HG03025 (cell line): ENCODE results near the gene SHCBP1L.

Source experiments
- ATAC-seq: cut with Tn5 transposase; IDR thresholded peaks from one replicate; pipeline ENCODE4 v1.9.1; 2021; ENCODE audit warnings: mild to moderate bottlenecking, moderate library complexity; ENCODE audit not compliant: unreplicated experiment, low FRiP score

Gene SHCBP1L

DNA sequence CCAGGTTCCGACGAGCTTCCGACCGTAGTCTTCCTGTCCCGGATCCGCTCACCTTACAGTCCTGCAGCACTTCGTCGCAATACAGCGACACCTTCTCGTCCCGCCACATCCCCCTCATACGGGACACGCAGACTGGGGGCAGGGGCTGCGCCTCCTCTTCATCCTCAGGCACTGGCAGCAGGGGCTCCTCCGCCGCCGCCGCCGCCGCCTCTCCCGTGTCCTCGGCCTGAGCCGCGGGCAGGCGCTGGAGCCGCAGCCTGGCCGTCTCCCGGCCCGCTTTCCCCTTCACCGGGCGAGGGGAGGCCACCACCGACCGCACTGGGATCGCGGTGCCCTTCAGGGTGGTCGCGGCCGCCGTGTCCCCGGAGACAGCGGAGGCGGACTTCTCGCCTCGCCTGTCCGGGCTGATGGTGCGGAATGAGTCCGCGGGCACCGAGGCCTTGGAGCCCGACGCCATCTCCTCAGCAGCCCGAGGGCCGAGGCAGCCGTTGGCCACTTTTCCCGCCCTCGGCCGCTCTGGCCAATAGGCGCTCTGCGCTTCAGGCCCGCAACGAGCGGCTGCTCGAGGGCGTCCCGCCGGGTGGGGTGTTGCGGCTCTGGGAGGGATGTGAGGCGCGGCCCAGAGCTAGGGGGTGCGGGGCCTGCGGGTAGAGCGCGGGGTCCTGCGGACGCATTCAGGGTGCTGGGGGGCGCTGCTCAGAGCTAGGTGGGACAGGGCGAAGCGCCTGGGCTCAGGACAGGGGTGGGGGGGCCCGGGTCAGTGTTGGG lies at the start of gene SHCBP1L:
SHCBP1L (minus strand) TSS at position 490 of the 768 bp plus-strand sequence; CDS start at position 457, 33 bp downstream.
- no peak for ATAC-seq

DNA sequence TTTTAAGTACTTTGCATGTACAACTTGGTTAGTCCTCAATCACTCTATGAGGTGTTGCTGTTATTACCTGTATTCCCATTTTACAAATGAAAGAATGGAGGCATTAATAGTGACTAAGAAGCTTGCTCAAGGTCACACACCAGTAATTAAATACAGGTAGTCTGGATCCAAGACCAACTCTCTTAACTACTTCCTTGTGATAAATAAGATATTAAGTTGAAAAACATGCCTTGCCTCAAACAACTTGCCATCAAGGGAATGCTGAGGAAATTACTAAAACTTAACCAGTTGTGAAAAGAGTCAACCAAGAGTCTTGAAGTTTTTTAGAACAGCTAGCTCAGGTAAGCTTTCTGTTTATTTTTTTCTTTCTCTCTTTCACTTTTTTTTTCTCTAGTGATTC lies 49.3 kb upstream of the SHCBP1L start:
- ATAC-seq = no peak

DNA sequence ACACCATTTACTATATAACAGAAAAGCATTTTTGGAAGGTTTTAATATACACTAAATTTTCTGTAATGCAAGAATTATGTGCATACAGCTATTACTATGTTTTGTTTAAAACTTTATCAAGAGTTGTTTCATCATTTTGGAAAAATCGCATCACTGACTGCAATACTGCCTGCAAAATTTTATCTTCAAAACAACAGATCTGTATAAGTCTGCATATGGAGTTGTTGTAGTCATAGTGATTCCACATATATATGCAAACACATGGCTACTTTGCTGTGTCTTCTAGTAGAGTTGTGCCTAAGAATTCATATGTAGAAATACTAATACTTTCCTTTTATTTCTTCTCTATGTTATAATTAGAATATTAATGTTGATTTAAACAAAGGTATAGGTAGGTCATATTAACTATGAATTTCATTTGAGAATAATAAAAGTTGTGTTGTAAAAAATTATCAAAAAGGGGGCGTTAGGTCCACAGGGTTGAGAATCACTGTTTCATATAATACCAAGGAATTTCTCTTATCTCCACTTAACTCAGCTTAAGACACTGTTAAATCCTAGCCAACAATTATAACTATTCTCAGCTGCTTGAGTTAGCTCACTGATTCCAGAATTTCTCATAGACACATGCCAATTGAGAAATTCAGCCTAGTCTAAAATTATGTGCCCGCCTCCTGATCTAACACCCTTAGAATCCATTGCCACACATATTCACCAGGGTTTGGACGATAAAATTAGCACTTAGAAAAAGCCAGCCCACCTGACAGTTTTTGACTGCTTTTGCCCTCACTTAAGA lies 47.4 kb upstream of the SHCBP1L start:
- no peak for ATAC-seq

DNA sequence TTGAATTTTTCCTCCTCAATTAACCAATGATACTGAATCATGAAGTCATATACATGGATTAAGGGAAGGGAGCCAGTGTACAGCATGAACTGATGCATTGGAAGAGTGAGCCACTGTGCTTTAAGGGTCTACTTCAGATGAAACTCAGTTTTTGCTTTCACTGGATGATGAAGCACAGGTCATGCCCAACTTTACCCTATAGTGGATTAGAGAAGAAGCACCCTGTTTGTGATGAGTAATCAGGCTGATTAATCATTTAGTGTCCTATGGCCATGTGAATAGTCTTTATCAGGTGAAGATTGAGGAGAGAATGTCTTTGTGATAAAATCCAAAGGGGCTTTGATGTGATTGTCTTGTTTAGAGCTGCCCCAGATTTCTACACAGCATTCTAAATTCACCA lies 45.5 kb upstream of the SHCBP1L start:
- no peak for ATAC-seq

DNA sequence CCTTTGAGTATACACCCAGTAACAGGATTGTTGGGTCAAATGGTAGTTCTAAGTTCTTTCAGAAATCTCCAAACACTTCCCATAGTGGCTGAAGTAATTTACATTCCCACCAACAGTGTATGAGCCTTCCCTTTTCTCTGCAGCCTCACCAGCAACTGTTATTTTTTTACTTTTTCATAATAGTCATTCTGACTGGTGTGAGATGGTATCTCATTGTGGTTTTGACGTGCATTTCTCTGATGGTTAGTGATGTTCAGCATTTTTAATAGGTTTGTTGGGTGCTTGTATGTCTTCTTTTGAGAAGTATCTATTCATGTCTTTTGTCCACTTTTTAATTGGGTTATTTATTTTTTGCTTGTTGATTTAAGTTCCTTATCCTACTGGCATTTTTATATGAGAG lies 43.9 kb upstream of the SHCBP1L start:
- no peak for ATAC-seq

DNA sequence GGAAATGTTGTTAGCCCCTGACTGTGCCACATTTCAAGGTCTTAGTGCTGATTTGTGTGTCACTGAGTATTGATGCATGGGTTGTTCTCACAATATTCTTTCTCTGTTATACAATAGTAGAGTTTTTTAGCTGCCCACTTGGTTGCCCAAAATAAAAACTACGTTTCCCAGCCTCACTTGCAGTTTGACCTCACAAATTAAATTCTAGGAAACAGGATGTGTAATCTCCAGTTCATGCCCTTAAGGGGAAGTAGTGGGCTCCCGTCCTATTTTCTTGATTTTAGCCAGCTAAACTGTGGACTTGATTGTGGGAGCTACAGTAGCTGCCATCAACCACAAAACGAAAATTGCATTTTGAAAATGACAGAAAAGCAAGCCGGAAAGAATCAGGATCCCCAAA lies 42.9 kb upstream of the SHCBP1L start:
- no peak for ATAC-seq

DNA sequence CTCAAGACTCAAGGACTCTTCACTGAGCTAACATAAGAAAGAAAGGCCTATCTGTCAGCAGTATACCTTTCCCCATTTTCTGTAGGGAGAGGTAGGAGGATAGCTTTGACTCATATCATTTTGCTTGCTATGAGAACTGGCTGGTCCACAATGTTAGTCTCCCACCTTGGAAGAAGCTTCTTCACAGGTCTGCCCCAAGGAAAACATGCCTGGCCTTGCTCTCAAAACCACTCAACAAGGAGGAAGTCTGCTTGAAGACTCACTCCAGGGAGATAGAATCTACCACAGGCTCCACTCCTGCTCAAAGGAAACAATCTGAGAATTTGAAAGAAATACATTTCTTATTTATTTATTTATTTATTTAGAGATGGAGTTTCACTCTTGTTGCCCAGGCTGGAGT lies 40.8 kb upstream of the SHCBP1L start:
- no peak for ATAC-seq

DNA sequence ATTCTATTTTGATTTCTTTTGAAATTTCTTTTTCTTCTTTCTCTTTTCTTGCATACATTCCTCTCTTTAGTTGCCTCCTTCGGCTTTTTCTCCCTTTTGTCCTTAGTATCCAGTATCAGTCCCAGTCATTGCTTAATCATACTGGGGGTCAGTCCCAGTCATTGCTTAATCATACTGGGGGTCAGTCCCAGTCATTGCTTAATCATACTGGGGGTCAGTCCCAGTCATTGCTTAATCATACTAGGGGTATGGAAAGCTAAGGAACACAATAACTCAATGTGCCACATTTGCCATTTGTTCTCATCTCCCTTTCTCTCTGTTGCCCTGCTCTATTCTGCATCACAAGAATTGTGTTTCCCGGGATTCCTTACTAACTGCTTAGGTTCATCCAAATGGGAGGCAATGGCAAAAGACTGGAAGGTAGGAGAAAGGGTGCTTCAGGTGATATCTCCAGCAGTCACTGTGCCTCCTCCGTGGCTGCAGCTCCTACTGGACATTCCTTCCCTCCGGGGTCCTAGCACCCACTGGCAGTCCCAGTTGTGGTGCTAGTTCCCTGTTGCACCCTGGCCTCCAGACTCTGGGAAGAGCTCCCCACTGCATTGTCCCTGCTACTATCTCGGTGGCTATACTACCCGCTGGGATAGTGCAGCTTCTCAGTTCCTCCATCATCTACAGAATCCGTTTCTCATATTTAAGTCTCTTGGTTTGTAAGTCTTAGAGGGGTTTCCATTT lies 37.6 kb upstream of the SHCBP1L start:
- no peak for ATAC-seq

DNA sequence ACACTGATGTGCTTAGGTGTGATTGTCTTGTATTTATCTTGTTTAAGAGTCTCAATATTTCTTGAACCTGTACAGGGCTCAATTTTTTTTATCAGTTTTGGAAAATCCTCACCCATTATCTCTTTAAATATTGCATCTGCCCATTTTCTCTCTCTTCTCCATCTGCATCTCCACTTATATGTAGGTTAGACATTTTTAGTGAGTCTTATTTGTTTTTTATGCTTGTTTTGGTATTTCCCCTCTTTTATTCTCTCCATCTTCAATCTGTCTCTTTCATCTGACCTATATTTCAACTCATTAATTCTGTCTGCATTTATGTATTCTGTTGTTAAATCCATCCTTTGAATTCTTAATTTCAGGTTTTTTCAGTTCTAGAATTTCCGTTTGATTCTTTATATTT lies 32.9 kb upstream of the SHCBP1L start:
- no peak for ATAC-seq

DNA sequence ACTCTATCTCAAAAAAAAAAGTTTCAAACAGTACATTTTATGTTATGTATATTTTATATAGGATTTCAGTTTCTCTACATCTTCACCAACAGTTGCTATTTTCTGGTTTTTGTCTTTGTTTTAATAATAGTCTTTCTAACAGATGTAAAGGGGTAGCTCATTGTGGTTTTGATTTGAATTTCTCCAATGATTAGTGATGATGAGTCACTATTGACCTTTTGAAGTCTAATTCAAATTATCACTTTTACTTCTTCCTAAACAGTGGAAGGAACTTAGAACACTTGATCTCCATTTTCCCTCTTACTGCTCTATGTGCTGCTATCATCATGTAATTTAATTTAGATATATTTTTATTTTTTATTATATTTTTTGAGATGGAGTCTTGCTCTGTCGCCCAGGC lies 31.7 kb upstream of the SHCBP1L start:
- no peak for ATAC-seq

DNA sequence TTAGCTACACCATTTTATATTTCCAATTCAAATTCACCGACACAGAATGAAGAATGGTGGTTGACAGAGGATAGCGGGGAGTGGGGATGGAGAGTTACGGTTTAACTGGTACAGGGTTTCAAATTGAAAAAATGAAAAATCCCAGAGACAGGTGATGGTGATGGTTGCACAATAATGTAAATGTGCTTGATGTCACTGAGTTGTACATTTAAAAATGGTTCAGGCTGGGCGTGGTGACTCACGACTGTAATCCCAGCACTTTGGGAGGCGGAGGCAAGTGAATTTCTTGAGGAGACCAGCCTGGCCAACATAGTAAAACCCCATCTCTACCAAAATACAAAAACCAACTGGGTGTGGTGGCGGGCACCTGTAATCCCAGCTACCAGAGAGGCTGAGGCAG lies 31.2 kb upstream of the SHCBP1L start:
- no peak for ATAC-seq

DNA sequence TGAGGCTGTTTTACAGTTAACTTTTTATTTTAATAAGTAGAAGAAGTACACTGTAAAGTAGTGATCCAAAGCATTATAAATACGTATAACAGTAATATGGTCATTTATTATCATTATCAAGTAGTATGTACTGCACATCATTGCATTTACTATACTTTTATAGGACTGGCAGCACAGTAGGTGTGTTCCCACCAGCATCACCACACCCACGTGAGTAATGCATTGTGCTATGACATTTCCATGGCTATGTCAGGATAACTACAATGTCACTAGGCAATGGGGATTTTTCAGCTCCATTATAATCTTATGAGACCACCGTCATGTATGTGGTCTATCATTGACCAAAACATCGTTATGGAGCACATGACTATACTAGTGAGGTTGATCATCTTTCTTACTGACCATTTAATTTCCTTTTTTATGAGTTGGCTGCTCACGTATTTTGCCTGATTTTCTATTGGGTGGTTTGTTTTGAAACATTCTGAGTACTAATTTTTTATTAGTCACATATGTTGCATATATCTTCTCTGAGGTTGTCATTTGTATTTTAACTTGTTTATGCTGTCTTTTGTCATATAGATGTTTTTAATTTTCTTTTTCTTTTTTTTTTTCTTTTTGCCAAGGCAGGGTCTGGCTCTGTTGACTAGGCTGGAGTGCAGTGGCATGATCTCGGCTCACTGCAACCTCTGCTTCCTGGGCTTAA lies 25.3 kb upstream of the SHCBP1L start:
- no peak for ATAC-seq

DNA sequence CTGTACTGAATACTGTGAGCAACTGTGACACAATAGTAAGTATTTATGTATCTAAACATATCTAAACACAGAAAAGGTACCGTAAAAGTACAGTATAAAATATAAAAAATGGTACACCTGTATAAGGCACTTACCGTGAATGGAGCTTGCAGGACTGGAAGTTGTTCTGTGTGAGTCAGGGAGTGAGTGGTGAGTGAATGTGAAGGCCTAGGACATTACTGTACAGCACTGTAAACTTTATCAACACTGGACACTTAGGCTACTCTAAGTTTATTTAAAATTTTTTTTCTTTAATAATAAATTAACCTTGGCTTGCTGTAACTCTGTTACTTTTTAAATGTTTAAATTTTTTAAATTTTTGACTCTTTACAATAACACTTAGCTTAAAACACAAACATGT lies 24.5 kb upstream of the SHCBP1L start:
- no peak for ATAC-seq

DNA sequence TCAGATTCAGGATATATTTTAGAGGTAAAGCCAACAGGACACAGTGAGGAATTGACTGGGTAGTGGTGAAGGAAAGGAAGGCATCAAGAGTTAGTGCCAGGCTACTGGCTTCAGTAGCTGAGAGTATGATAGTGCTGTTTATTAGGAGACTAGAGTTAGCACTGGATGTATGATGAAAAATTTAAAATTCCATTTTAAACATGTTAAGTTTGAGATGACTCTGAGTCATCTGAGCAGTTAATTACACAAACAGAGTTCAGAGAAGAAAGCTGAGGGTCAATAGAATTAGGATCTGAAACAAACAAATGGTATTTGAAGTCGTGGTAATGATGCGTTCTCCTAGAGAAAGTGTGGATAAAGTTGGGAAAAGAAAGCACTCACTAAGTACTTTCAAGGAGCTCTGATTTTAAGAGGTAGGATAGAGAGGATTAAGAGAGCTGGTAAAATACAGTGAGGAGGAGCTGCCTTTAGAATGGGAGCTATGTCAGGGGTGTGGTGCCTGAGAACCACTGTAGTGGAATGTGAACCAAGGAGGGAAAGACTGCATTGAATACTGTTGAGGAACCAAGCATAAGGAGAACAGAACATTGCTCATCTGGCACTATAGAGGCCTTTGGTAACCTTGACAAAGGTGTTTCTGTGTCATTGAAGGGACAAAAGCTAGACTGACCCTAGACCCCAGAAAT lies 21.7 kb upstream of the SHCBP1L start:
- ATAC-seq = no peak

DNA sequence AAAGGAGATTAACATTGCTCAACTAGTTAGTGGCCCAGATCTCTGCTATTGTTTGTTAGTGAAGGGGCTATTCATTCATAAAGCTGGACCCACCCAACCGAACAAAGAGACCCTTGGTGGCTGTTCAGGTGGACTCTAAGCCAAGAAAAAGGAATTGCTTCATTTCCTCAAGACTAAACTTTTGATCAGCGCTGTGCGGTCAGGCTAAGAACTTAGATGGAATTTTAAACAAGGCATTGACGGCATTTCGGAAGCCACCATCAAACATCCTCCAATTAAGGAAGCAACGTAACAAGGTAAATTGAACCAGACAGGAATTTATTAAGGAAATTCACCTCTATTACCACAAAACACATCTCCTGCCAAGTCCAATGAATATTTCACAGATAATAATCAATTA lies 19.9 kb upstream of the SHCBP1L start:
- no peak for ATAC-seq

DNA sequence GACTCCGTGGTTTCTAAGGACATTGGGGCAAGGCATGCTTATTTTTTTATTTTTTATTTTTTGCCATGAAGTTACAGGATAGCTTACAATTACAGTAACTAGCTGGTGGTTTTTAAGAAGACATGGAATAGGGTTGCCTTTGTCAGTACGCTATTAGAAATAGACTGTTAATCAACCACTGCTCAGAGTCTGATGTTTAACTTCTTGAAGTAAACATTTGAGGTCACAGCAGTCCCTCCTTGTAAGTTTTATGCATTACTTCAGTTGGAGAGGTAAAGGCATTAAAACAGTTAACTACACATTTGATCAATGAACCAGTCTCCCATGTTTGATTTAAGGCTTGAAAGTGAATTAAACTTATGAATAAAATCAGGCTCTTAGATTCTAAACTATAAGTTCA lies 19.3 kb upstream of the SHCBP1L start:
- no peak for ATAC-seq

DNA sequence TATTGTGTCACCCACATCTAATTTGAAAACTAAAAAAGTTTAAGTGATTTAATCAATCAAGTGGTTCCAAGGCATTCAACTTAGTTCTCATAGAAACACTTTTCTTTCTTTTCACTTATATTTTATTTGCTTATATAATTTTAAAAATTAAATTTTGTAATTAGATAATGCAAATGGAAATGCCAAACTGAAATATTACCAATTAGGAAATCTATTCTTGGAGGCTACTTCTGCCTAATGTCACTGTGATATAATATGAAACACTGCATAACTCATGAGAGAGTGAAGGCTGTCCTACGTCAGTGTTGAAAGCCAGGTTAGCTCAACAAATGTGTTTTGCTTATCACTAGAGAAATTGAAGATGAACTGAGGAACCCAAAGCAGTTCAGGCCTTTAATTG lies 18.3 kb upstream of the SHCBP1L start:
- ATAC-seq = no peak

DNA sequence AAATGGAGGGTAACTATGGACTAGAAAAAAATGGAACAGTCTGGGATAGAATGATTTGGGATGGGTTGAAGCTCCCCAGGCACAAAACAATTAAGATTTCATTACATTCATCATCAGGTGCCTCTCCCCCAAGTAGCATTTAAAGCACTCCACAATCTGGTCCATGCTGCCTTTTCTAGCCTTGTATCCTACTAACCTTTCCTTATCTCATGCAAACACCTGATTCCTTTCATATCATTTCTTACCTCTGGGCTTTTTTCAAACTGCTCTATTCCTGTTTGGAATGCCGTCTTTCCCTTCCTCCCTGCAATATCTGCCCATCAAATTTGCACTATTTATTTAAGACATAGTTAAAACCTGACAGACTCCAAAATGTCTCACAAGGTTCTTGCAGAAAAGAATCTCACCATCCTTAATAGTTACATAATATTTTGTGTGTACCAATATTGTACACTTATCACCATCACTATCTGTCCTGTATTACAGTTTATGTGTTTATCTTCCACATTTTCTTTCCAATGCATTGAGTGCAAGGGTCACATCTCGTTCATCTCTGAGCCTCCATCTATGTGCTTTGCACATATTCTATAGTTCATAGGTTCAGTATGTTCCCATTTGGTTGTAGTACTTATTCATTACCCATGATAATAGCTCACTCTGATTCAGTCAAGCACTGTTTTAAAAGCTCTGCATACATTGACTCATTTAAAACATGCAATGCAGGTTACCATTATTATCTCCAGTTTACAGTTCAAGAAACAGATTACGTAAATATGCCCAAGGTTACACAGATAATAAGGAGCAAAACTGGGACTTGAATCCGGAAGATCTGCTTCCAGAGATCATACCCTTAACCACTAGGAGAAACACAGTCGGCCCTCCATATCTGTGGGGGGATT lies 16.1 kb upstream of the SHCBP1L start:
- ATAC-seq = no peak

DNA sequence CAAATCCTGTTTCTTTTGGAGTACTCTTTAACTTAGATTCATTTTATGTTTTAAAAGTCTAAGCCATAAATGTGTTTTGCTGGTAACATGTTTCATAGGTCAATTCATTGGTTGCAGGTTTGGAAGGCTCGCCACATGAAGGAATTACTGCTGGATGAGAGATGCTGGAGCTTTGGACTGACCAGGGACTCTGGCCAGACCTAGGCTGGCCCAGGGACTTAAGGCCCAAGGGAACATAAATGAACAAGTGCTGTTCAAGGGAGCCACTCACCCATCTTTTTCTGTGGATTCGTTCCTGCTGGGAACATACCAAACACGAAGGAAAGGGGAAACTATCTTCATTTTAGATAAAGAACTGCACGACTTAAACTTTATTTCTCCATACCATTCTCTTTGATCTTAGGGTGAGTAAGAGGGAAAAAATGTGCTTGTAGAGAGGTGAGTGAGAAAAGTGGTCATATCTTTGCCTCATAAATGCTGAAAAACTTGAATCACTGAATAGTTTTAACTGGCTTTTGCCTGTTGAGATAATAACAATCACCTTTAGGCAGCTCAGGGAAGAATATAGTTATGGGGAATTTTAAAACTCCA lies 15.3 kb upstream of the SHCBP1L start:
- no peak for ATAC-seq
